HG02610 (cell line): Measurements from ENCODE around the gene STXBP3.
A peak's percentile ranks its signal among the peaks of the same experiment; 100 is the strongest.

ENCODE experiments used
- ATAC-seq: cut with Tn5 transposase; IDR thresholded peaks from one replicate; pipeline ENCODE4 v1.9.1; 2021; ENCODE audit warnings: mild to moderate bottlenecking, moderate library complexity; ENCODE audit not compliant: unreplicated experiment

The STXBP3 gene

GRCh38 chr1:108801101-108801500 is 54.6 kb downstream of the STXBP3 start:
- no peak for ATAC-seq

- no peak for ATAC-seq
These were observed 57.1 kb downstream of the STXBP3 start for GRCh38 chr1:108803548-108803947.

- ATAC-seq, result no peak
These were observed 62.0 kb downstream of the STXBP3 start for GRCh38 chr1:108808438-108808837.

GRCh38 chr1:108811611-108812010 is 65.1 kb downstream of the STXBP3 start:
- ATAC-seq, result no peak

- ATAC-seq, result no peak
These were observed 66.9 kb downstream of the STXBP3 start for GRCh38 chr1:108813326-108813725.

- ATAC-seq, result no peak
These were observed 68.1 kb downstream of the STXBP3 start for GRCh38 chr1:108814343-108815125.

GRCh38 chr1:108815566-108815965 is 69.1 kb downstream of the STXBP3 start:
- no peak for ATAC-seq

GRCh38 chr1:108816049-108816893 is 69.8 kb downstream of the STXBP3 start:
- ATAC-seq, result no peak

GRCh38 chr1:108817016-108817415 is 70.5 kb downstream of the STXBP3 start:
- ATAC-seq, result no peak

GRCh38 chr1:108817811-108818210 is 71.3 kb downstream of the STXBP3 start:
- no peak for ATAC-seq

GRCh38 chr1:108819878-108820277 is 73.4 kb downstream of the STXBP3 start:
- no peak for ATAC-seq

GRCh38 chr1:108823632-108824031 is 77.2 kb downstream of the STXBP3 start:
- no peak for ATAC-seq

GRCh38 chr1:108824051-108824450 is 77.6 kb downstream of the STXBP3 start:
- ATAC-seq, result no peak

- no peak for ATAC-seq
These were observed 79.7 kb downstream of the STXBP3 start for GRCh38 chr1:108826081-108826635.

- ATAC-seq, result peak; percentile 64
These were observed 81.8 kb downstream of the STXBP3 start for GRCh38 chr1:108828074-108828961.

- ATAC-seq, result no peak
These were observed 83.0 kb downstream of the STXBP3 start for GRCh38 chr1:108829498-108829916.

GRCh38 chr1:108830119-108831008 is 83.9 kb downstream of the STXBP3 start:
- no peak for ATAC-seq

- ATAC-seq, result no peak
These were observed 84.8 kb downstream of the STXBP3 start for GRCh38 chr1:108831225-108831624.

- ATAC-seq, result no peak
These were observed 86.5 kb downstream of the STXBP3 start for GRCh38 chr1:108832929-108833328.

- no peak for ATAC-seq
These were observed 95.2 kb downstream of the STXBP3 start for GRCh38 chr1:108841703-108842102.
